GM19455 (cell line): ENCODE measurements around the gene BRCA2.
"Not testable (repeated sequence)": the region's sequence is repeated elsewhere in the genome, so short reads cannot be mapped to it uniquely, and the experiment has no call there.

Source experiments
- ATAC-seq: cut with Tn5 transposase; IDR thresholded peaks from one replicate; pipeline ENCODE4 v1.9.1; 2021; ENCODE audit not compliant: unreplicated experiment

The BRCA2 gene

DNA sequence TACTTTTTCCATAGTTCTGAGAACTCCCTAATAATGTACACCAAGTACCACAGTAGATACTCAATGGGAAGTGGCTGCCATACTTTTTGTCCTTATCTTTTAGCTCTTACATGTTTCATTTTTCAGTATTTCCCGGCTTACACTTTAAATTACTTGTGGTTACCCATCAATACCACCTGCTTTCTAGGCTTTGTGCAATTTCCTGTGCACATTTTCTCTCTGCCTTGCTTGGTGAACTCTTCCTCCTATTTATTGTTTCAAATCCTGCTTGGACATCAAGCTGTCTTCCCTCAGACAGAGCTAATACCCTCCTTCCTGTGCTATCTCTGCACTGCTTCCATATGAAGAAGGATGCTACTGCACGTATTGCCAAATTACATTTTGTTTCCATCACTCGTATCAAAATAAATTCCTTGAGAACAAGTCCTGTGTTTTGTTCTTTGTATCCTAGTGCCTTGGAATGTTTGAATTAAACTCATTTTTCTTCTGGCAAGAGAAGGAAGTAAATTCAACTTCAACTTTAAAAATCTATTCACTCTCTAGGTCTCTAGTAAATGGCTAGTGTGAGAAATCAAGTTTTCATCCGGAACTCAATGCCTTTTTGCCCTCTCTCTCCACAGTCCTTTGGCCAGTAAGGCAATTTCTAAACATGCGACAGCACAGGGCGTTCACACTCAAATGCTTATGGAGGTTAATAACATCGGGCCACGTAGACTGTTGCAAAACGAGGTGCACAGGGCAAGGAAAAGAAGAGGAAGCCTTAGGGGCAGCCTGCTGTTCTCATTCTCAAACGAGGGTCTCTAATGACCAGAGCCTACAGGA, 5.8 kb upstream of the BRCA2 start:
- ATAC-seq, result peak; percentile 35

DNA sequence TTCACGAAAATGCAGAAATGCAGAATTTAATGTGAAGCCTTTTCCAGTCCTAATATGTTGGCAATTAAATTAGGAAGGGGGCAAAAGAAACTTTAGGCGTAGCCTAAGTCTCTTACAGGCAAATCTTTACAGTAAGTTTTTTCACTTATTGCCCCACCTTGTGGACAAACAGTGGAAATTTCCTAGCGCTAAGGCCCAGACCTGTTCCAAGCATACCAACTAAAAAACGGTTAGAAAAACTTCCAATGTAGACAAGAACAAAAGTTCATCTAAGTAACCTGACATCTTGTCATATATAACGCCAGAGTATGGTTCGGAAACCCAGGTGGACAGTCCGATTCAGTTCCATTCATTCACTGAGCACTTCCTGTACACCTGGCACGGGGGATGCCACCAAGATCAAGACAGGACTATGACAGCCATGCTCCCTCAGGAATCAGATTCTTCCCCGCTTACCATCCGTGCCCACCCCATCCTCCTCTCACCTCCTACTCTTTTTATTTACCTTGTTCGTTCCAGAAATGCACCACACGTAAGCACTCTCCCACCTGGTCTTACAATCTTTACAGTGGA, 5.1 kb upstream of the BRCA2 start:
- peak; percentile 77 for ATAC-seq

- ATAC-seq, result no peak
Measured at GRCh38 chr13:32311188-32311897, 4.0 kb upstream of the BRCA2 start.

DNA sequence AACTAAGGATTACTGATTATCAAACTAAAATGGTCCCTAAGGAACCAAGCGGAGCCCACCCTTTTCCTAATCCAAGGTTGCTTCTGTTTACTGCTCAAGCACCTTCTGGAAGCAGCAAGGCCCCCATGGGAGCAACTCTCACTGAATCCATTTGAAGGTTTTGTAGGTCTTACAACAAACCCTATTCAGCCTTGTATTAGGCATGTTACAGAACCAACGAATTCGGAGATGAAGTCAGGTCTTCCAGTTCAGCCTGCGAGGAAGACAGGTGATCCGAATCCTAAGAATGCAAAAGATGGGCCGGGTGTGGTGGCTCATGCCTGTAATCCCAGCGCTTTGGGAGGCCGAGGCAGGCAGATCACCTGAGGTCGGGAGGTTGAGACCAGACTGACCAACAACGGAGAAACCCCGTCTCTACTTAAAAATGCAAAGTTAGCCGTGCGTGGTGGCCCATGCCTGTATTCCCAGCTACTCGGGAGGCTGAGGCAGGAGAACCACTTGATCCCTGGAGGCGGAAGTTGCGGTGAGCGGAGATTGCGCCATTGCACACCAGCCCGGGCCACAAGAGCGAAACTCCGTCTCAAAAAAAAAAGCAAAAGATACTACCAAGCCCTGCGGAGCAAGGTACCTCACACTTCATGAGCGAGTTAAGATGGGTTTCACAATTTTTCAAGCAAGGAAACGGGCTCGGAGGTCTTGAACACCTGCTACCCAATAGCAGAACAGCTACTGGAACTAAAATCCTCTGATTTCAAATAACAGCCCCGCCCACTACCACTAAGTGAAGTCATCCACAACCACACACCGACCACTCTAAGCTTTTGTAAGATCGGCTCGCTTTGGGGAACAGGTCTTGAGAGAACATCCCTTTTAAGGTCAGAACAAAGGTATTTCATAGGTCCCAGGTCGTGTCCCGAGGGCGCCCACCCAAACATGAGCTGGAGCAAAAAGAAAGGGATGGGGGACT, 754 bp upstream of the BRCA2 start:
- ATAC-seq, result peak; percentile 5

- ATAC-seq, result peak; percentile 52
Measured at GRCh38 chr13:32316028-32316339, 676 bp downstream of the BRCA2 start.

DNA sequence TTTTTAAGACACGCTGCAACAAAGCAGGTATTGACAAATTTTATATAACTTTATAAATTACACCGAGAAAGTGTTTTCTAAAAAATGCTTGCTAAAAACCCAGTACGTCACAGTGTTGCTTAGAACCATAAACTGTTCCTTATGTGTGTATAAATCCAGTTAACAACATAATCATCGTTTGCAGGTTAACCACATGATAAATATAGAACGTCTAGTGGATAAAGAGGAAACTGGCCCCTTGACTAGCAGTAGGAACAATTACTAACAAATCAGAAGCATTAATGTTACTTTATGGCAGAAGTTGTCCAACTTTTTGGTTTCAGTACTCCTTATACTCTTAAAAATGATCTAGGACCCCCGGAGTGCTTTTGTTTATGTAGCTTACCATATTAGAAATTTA, 1.2 kb downstream of the BRCA2 start:
- ATAC-seq, result no peak

GRCh38 chr13:32317716-32318465, 2.6 kb downstream of the BRCA2 start:
- no peak for ATAC-seq

DNA sequence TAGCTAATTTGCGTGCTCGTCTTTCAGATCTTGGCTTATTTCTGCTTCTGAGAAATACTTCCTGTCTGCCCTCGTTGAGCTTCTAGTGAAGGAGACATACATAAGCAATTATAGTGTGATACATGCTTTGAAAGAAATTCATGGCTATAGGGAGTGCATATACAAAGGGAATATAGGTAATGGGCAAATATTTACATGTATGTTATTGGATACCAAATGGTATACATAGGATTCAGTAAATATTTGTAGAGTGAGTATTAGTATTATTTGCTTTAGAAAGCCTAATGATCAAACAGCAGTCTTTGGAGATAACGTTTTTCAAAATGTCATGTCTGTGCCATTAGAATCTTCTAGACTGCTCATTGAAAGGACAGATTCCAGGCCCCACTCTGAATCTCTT, 5.2 kb downstream of the BRCA2 start:
- no peak for ATAC-seq

DNA sequence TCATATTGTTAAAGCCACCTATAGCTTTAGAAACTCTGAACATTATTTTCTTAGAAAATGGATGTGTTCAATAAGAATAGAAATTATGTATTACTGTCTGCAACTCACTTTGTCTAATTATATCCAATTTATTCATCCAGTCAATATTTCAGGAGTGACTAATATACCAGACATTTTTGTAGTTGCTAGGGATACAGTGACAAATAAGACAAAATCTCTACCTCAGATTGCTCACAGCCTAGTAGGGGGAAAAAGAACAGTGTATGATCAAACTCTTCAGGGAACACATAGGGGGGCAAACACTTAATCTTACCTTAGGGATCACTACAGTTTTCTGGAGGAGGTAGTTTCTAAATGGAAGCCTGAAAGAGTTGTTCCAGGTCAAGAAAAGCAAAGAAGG, 8.6 kb downstream of the BRCA2 start:
- ATAC-seq, result no peak

DNA sequence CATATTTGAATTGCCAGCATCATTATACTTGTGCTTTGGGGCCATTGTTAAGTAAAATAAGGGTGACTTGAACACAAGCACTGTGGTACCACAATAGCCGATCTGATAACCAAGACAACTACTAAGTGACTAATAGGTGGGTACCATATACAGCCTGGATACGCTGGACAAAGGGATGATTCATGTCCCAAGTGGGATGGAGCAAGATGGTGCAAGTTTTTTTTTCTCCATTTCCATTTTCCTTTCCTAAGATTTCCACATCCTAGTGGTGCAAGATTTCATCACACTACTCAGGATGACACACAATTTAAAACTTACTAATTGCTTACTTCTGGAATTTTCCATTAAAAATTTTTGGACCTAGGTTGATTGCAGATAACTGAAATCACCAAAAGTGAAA, 15.1 kb downstream of the BRCA2 start:
- ATAC-seq, result no peak

DNA sequence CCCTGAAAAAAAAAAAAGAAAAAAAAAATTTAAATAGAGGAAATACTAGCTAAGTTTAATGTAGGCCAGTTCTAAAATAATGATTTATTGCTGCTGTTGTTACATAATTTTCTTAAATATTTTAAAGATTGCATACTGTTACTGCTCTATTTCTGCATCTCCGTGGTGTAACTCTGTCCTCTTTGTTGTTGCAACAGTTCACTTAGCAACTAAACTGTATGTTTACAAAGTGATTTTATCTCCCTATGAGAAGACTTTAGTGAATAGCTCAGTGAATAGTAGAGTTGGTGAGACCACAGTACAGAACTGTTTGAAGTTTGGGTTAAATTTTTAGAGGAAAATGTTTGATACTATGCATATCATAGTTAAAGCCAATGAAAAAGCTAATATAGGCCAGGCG, 19.4 kb downstream of the BRCA2 start:
- ATAC-seq, result no peak

- ATAC-seq, result no peak
Measured at GRCh38 chr13:32340914-32341313, 25.6 kb downstream of the BRCA2 start.

DNA sequence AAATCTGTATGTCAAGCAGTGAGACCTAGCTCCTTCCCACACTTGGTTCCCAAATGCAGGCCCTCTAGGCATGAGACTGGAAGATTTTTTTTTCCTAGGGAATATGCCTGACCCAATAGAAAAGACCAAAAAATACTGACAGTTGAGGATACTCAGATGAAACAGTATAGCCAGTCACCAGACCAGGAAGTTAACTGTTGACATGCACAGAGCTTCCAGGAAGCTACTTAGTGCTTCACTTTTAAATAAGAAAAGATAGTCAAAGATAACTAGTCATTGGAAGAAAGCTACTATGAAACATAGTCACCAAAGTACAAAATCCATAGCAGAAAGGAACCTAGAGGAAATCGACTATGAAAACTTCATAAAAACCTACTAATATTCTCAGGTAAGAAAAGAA, 32.3 kb downstream of the BRCA2 start:
- ATAC-seq, result no peak

- not testable (repeated sequence) for ATAC-seq
Measured at GRCh38 chr13:32350839-32351441, 35.6 kb downstream of the BRCA2 start.

DNA sequence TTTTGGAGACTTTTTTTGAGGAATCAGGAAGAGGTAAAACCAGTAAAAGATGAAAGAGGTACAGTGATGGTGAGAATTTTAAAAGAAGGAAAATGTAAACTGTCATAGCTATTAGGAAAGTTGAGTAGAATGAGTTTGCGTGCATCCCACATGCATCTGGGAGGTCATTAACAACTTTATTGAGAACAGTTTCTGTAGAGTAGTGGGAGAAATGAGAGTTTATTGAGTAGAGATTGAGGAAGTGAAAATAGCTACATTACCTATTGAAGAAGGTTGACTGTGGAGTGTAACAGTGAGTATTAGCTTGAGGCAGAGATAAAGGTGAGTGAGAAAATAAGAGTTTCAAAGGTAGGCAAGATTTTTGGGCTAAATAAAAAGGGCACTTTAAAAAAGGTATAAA, 38.7 kb downstream of the BRCA2 start:
- ATAC-seq, result no peak

- not testable (repeated sequence) for ATAC-seq
Measured at GRCh38 chr13:32355935-32356334, 40.6 kb downstream of the BRCA2 start.

DNA sequence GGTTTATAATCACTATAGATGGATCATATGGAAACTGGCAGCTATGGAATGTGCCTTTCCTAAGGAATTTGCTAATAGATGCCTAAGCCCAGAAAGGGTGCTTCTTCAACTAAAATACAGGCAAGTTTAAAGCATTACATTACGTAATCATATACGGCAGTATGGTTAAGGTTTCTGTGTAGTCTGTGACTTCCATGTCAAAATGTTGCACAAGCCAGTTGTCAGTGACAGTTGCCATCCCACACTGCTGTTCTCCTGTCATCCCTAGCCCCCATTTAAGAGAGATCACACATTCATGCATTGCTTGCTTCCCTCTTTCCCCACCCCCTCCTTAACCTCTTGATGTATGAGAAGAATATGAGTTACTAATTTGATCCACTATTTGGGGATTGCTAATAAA, 47.3 kb downstream of the BRCA2 start:
- ATAC-seq, result no peak

- ATAC-seq, result no peak
Measured at GRCh38 chr13:32370805-32371204, 55.5 kb downstream of the BRCA2 start.

- no peak for ATAC-seq
Measured at GRCh38 chr13:32376642-32377415, 61.5 kb downstream of the BRCA2 start.
